Breast epithelium (tissue), 4 donors: ENCODE data around the gene FBXO15. TPM values are rescaled to one million over a fixed set of nuclear protein-coding genes. Genes with fewer than 3 reads are reported as not detected.

Experiments used
- DNase-seq, 2 donors: peaks; one replicate each; pipeline ENCODE4 v3.0.0-alpha.2; 2019; ENCODE audit warnings: low spot score in 2 of 2
- H3K27ac ChIP-seq, 2 donors: fragments of 200-600 bp; sonication (generic) in 1 of 2; one replicate each; pipeline ENCODE4 v1.5.1; 2016 to 2019; ENCODE audit warnings: mild to moderate bottlenecking in 1 of 2
- H3K27me3 ChIP-seq, 2 donors: fragments of 200-600 bp; sonication (generic) in 1 of 2; one replicate each; pipeline versions ENCODE4 v1.5.1 to v1.6.0; 2017 to 2019; ENCODE audit warnings: control low read depth in 1 of 2, mild to moderate bottlenecking in 1 of 2
- H3K36me3 ChIP-seq: fragments of 200-600 bp; one replicate; pipeline ENCODE4 v1.5.1; 2019
- H3K4me1 ChIP-seq, 2 donors: fragments of 200-600 bp; sonication (generic); one replicate each; pipeline ENCODE4 v1.5.1; 2016 to 2019; ENCODE audit warnings: control low read depth in 1 of 2
- H3K4me3 ChIP-seq, 3 donors: fragments of 200-600 bp; sonication (generic); 1 replicate in 2 of 3; 2 replicates in 1 of 3; pipeline ENCODE4 v1.5.1; 2016 to 2019; ENCODE audit warnings: mild to moderate bottlenecking in 3 of 3, moderate library complexity in 2 of 3
- H3K9me3 ChIP-seq, 2 donors: fragments of 200-600 bp; sonication (generic) in 1 of 2; one replicate each; pipeline ENCODE4 v1.5.1; 2016 to 2019; ENCODE audit warnings: control low read depth in 1 of 2
- CTCF ChIP-seq, 3 donors: fragments of 450-650 bp; IDR thresholded peaks; one replicate each; pipeline ENCODE4 v1.5.1; 2016 to 2017; ENCODE audit warnings: antibody characterized with exemption in 3 of 3, mild to moderate bottlenecking in 3 of 3, moderate library complexity in 3 of 3
- POLR2A ChIP-seq: fragments of 450-650 bp; IDR thresholded peaks from one replicate; pipeline ENCODE4 v1.6.1; 2016; ENCODE audit warnings: antibody characterized with exemption, mild to moderate bottlenecking, moderate library complexity
- POLR2AphosphoS5 ChIP-seq, 3 donors: sonication (generic); formaldehyde crosslinking; IDR thresholded peaks; one replicate each; pipeline ENCODE4 v1.6.1; 2017; ENCODE audit warnings: antibody characterized with exemption in 3 of 3
- intact Hi-C: fragments of 100-400 bp; cut with DNase I; formaldehyde crosslinking; loops from one replicate; pipeline ENCODE4 v1.15.1; 2023; ENCODE audit warnings: low total_unique reads
- total RNA-seq, 3 donors: library from RNA; depleted of rRNA; stranded (reverse); fragments of >200 nt; gene quantifications; one replicate each; pipeline ENCODE4 v1.1.0, GENCODE V29; 2016

FBXO15 gene
- total RNA-seq, 3 donors from 2014 or later, result 0.64 to 1.3 (median 0.73) TPM

- peaks cover 0 to 21% of the 10 kb centered on the region in 2 donors for H3K9me3 ChIP-seq
- no peak for DNase-seq
- intact Hi-C loops, result no loop called here
- no peak overlapping the region for H3K4me3 ChIP-seq
- no peak overlapping the region for H3K27ac ChIP-seq
- H3K27me3 ChIP-seq, result no peaks in the 10 kb centered on the region
- no peak for TF ChIP-seq POLR2A
- TF ChIP-seq CTCF (IDR thresholded peaks at IDR 0.05), result no peak
- TF ChIP-seq POLR2AphosphoS5 (IDR thresholded peaks at IDR 0.05), result no peak
- no peaks in the 10 kb centered on the region for H3K4me1 ChIP-seq
- H3K36me3 ChIP-seq, result no peaks in the 10 kb centered on the region
These were observed 37.5 kb downstream of the FBXO15 start for GRCh38 chr18:74110149-74110548.

- DNase-seq, result no peak
- H3K9me3 ChIP-seq, result peaks cover 0 to 21% of the 10 kb centered on the region in 2 donors
- H3K27me3 ChIP-seq, result no peaks in the 10 kb centered on the region
- intact Hi-C loops, result no loop called here
- TF ChIP-seq POLR2AphosphoS5 (IDR thresholded peaks at IDR 0.05), result no peak
- TF ChIP-seq POLR2A, result no peak
- TF ChIP-seq CTCF (IDR thresholded peaks at IDR 0.05), result no peak
- no peak overlapping the region for H3K27ac ChIP-seq
- no peak overlapping the region for H3K4me3 ChIP-seq
- H3K4me1 ChIP-seq, result no peaks in the 10 kb centered on the region
- no peaks in the 10 kb centered on the region for H3K36me3 ChIP-seq
These were observed 39.2 kb downstream of the FBXO15 start for GRCh38 chr18:74108460-74108859.

GRCh38 chr18:74097803-74098202 lies 49.8 kb downstream of the FBXO15 start:
- Histone ChIP-seq H3K36me3 (no peaks in the 10 kb centered on the region), H3K4me1 (no peaks in the 10 kb centered on the region), H3K9me3 (peaks cover 3 to 12% of the 10 kb centered on the region in 2 donors), H3K27ac (no peak overlapping the region), H3K4me3 (no peak overlapping the region), H3K27me3 (no peaks in the 10 kb centered on the region)
- intact Hi-C loops, result no loop called here
- DNase-seq, result no peak
- TF ChIP-seq CTCF (IDR thresholded peaks at IDR 0.05) (no peak), POLR2A (no peak), POLR2AphosphoS5 (IDR thresholded peaks at IDR 0.05) (no peak)

- TF ChIP-seq POLR2A (no peak), CTCF (IDR thresholded peaks at IDR 0.05) (no peak), POLR2AphosphoS5 (IDR thresholded peaks at IDR 0.05) (no peak)
- H3K27me3 ChIP-seq, result no peaks in the 10 kb centered on the region
- intact Hi-C loops, result no loop called here
- no peak overlapping the region for H3K4me3 ChIP-seq
- H3K9me3 ChIP-seq, result peaks cover 0 to 20% of the 10 kb centered on the region in 2 donors
- H3K4me1 ChIP-seq, result no peaks in the 10 kb centered on the region
- DNase-seq, result no peak
- no peaks in the 10 kb centered on the region for H3K36me3 ChIP-seq
- no peak overlapping the region for H3K27ac ChIP-seq
These were observed 54.7 kb downstream of the FBXO15 start for GRCh38 chr18:74092922-74093321.

GRCh38 chr18:74084184-74084855 lies 63.3 kb downstream of the FBXO15 start:
- Histone ChIP-seq H3K4me1 (no peaks in the 10 kb centered on the region), H3K9me3 (peaks cover 0 to 13% of the 10 kb centered on the region in 2 donors), H3K27ac (no peak overlapping the region), H3K36me3 (no peaks in the 10 kb centered on the region), H3K4me3 (no peak overlapping the region), H3K27me3 (no peaks in the 10 kb centered on the region)
- no peak for TF ChIP-seq CTCF (IDR thresholded peaks at IDR 0.05)
- no peak for TF ChIP-seq POLR2A
- no peak for TF ChIP-seq POLR2AphosphoS5 (IDR thresholded peaks at IDR 0.05)
- no peak for DNase-seq
- intact Hi-C loops, result no loop called here
